ENCODE data around the gene SFMBT1. TPM values are rescaled to one million over a fixed set of nuclear protein-coding genes. Genes with fewer than 3 reads are reported as not detected.
A peak's percentile ranks its signal among the peaks of the same experiment; 100 is the strongest.

The SFMBT1 gene
- total RNA-seq, 1 donor, result 3.9 TPM

DNA sequence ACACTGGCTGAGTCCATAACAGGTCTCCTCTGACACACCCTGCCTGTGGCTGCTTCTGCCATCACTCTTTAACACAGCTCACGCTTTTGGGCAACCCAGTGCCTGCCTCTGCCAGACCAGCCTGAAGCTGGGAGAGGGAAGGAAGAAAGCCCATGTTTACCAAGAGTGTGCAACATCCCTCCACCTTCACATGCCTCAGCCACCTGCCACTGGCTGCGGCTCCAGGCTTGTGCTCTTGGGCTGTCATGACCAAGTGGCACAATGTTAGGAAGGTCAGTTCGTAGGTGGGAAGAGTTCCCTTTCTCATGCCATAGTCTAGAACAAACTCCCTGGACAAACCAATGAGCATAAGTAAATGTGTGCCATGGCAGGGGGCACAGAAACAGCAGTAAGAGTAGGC is 168.8 kb downstream of the SFMBT1 start:
- DNase-seq (ENCODE audit: low read depth), result no peak
- no peak overlapping the region for H3K4me3 ChIP-seq (ENCODE audit: low read depth, low read length)
- TF ChIP-seq, protein P1, sequence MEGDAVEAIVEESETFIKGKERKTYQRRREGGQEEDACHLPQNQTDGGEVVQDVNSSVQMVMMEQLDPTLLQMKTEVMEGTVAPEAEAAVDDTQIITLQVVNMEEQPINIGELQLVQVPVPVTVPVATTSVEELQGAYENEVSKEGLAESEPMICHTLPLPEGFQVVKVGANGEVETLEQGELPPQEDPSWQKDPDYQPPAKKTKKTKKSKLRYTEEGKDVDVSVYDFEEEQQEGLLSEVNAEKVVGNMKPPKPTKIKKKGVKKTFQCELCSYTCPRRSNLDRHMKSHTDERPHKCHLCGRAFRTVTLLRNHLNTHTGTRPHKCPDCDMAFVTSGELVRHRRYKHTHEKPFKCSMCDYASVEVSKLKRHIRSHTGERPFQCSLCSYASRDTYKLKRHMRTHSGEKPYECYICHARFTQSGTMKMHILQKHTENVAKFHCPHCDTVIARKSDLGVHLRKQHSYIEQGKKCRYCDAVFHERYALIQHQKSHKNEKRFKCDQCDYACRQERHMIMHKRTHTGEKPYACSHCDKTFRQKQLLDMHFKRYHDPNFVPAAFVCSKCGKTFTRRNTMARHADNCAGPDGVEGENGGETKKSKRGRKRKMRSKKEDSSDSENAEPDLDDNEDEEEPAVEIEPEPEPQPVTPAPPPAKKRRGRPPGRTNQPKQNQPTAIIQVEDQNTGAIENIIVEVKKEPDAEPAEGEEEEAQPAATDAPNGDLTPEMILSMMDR (IDR thresholded peaks at IDR 0.05; ENCODE audit: insufficient read depth, low read depth, low read length), result no peak

DNA sequence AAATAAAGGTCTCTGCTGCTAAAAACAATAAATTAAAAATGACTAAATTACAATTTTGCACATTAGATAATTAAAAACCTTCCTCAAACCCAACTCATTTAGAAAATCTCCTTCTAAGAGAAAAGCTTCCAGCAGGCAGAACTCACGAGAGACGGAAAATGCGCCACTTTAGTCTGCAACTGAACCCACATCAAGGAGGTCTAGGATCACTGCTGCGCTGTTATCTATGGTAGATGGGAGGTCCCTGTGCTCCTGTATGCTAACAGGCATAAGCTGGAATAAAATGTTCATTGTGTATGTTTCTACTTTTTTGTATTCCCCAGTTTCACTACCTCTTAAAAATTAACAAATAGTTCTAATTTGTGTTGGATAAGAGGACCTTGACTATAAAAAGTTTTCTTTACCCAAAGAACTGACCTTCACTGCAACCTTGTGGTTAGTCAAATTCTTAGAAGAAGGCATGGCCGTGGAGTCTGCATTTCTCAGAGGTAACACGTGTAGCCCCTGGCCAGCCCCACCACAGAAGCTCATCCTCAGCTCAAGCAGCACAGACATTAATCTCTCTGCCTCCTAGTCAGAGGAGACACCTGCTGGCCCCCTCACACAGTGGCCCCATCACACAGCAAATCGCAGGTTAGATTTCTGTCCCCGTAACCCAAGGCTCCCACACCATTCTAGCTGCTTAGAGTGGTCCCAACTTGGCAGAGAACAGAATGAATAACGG is 170.8 kb downstream of the SFMBT1 start:
- H3K4me3 ChIP-seq (ENCODE audit: low read depth, low read length), result no peak overlapping the region
- DNase-seq (ENCODE audit: low read depth), result no peak
- TF ChIP-seq, protein P1 (IDR thresholded peaks at IDR 0.05; ENCODE audit: insufficient read depth, low read depth, low read length), result no peak

DNA sequence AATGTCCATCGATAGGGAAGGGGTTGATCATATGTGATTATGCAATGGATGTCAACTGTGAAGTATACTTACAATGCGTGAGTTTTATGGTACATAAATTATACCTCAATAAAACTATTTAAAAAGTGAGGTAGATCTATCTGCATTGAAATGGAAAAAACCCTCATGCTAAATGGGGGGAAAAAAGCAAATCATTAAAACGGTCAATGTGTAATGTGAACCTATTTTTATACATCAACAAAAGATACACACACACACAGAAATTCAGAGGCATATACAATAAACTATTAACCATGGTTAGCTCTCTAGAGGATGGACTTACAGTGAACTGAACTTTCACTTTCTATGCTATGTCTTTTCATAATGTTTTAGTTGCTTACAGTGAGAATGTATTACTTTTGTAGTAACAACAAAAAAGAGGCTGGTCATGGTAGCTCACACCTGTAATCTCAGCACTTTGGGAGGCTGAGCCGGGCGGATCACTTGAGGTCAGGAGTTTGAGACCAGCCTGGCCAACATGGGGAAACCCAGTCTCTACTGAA is 171.6 kb downstream of the SFMBT1 start:
- H3K4me3 ChIP-seq (ENCODE audit: low read depth, low read length), result no peak overlapping the region
- TF ChIP-seq, protein P1 (IDR thresholded peaks at IDR 0.05; ENCODE audit: insufficient read depth, low read depth, low read length), result no peak
- peak; percentile 8 for DNase-seq (ENCODE audit: low read depth)

DNA sequence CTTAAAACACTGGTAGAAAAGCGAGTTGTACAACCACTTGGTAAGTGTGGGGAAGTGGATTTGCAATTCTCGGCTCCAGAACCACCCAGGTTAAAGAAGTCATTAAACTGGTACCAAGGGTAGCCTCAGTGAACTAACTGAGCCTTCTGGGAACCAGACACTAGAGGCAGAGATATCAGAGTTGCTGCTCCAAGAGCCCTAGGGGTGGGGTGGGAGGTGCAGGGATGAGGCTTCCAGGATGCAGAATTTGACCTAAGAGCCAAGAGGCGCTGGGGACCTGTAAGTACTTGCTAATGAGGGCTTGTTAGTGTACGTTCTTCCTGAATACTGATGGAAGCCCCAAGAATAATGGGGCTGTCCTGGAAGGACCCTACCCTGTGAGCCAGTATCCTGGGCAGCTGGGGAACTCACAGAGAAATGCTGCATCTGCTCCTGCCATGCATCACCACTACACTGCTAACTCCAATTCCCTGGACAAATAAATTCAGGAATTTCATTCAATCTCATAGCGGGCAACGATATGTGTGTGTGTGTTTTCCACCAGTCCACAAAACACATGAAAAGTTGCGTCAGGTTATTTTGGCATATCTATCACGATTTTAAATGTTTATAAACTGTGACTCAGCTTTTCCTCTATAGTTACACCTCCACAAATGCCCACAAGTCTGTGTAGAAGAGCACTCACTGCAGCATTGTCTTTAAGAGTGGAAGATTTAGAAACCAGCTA is 172.3 kb downstream of the SFMBT1 start:
- peak; percentile 84 for DNase-seq (ENCODE audit: low read depth)
- TF ChIP-seq, protein P1 (IDR thresholded peaks at IDR 0.05; ENCODE audit: insufficient read depth, low read depth, low read length), result no peak
- no peak overlapping the region for H3K4me3 ChIP-seq (ENCODE audit: low read depth, low read length)

DNA sequence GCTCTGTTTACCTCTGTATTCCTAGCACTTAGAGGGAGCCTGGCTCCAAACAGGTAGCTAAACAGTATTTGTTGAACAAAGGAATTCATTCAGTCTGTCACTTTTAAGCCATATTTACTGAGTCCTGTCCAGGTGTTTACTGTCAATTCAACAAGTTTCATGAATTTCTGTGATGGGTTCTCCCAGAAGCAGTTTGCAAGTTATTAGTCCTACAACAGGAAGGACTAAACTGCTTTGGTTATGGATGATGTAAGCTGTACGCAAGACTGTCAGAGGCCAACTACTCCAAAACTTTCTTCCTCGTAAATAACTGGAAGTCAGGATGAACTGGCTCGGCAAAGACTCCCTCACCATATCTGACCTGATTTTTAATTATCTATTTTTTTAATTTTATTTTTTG is 173.6 kb downstream of the SFMBT1 start:
- H3K4me3 ChIP-seq (ENCODE audit: low read depth, low read length), result no peak overlapping the region
- DNase-seq (ENCODE audit: low read depth), result peak; percentile 69
- TF ChIP-seq, protein P1 (IDR thresholded peaks at IDR 0.05; ENCODE audit: insufficient read depth, low read depth, low read length), result no peak

DNA sequence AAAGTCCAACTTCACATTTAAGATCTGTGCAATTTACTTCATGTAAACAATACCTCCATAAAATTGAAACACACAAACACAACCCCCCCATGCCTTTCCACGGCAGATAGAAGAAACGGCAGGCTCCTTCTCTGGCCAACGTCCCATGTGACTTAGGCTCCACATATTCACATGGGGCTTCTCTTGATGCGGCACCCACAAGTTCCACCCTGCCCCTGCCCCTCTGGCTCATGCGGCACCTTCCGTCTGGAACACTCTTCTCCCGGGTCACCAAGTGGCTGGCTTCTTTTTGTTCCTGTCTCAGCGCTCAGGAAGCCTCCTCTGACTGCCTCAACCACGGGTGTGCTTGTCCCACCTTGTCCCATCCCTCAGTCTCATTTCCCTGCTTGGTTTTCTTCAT is 174.1 kb downstream of the SFMBT1 start:
- DNase-seq (ENCODE audit: low read depth), result no peak
- TF ChIP-seq, protein P1 (IDR thresholded peaks at IDR 0.05; ENCODE audit: insufficient read depth, low read depth, low read length), result no peak
- H3K4me3 ChIP-seq (ENCODE audit: low read depth, low read length), result no peak overlapping the region
